Stimulated activated naive B cell treated with anti-CD40 and anti-IgM and Interleukin-4, amounts not matched to agents 10 μg/mL and 1 μg/mL and 100 μg/mL, for 72 hours (primary cell): ENCODE data around the gene PDCD7.
A peak's percentile ranks its signal among the peaks of the same experiment; 100 is the strongest.

ENCODE experiments used
- ATAC-seq, 2 donors: fragments of 150-1000 bp; cut with Tn5 transposase; replicated peaks; 2 replicates each; pipeline ENCODE4 v1.10.0; 2021; ENCODE audit warnings: moderate library complexity in 1 of 2
- DNase-seq: peaks from one replicate; pipeline ENCODE4 v3.0.0; 2021
- H3K27ac Mint-ChIP-seq: one replicate; pipeline ENCODE4 v1.8.0; 2022; ENCODE audit warnings: mild to moderate bottlenecking, mixed read lengths
- H3K27me3 Mint-ChIP-seq, 2 donors: one replicate each; pipeline ENCODE4 v1.8.0; 2022; ENCODE audit warnings: mixed read lengths in 2 of 2
- H3K36me3 Mint-ChIP-seq, 2 donors: one replicate each; pipeline ENCODE4 v1.8.0; 2022; ENCODE audit warnings: mixed read lengths in 2 of 2, mild to moderate bottlenecking in 1 of 2
- H3K4me1 Mint-ChIP-seq, 2 donors: one replicate each; pipeline ENCODE4 v1.8.0; 2022; ENCODE audit warnings: mixed read lengths in 2 of 2, mild to moderate bottlenecking in 1 of 2
- H3K4me3 Mint-ChIP-seq, 2 donors: one replicate each; pipeline ENCODE4 v1.8.0; 2022; ENCODE audit warnings: mild to moderate bottlenecking in 2 of 2, mixed read lengths in 2 of 2, moderate library complexity in 1 of 2
- H3K9me3 Mint-ChIP-seq, 2 donors: one replicate each; pipeline ENCODE4 v1.8.0; 2022; ENCODE audit warnings: mixed read lengths in 2 of 2, mild to moderate bottlenecking in 1 of 2

The PDCD7 gene

DNA sequence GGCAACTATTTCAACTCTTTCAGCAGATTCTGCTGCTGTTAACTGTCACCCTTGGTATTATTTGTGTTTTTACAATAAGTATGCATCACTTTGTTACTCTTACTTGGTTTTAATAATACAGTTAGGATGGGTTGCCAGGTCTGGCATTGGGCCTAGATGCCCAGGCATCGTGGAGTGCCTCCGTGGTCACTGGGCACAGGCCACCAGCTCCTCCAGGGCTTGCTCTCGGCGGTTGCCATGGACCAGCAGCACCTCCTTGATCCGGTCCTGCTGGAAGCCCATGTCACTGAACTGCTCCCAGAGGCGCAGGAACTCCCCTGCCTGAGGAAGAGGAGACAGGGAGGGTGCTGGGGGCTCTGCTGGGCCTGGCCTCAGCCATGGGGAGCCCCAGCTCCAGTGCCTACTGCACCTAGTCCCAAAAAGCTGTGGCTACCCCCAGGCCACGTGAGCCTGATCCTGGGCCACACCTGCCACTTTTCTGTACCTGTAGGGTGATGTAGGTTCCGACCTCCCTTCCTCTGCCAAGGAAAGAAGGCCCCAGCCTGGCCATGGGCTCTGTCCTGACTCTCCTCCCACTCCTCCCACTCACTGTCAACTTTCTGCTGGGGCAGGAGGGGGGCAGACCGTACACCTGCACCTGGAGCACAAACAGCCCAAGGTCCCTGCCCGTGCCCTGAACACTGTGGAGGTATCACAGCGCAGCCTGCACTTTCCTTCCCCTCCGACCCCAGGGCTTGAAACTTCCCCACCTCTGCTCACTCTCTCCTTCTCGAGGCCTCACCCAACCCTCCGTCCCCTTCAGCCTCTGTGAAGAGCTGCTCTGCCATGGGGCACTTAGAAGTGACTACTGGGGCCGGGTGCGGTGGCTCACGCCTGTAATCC is 40.5 kb downstream of the PDCD7 start:
- Mint-ChIP-seq H3K27ac (no peak overlapping the region), H3K36me3 (peaks cover 12 to 39% of the 10 kb centered on the region in 2 donors), H3K27me3 (no peaks in the 10 kb centered on the region), H3K9me3 (no peaks in the 10 kb centered on the region), H3K4me3 (no peak overlapping the region), H3K4me1 (no peaks in the 10 kb centered on the region)
- DNase-seq (no peak), ATAC-seq (no peak)

DNA sequence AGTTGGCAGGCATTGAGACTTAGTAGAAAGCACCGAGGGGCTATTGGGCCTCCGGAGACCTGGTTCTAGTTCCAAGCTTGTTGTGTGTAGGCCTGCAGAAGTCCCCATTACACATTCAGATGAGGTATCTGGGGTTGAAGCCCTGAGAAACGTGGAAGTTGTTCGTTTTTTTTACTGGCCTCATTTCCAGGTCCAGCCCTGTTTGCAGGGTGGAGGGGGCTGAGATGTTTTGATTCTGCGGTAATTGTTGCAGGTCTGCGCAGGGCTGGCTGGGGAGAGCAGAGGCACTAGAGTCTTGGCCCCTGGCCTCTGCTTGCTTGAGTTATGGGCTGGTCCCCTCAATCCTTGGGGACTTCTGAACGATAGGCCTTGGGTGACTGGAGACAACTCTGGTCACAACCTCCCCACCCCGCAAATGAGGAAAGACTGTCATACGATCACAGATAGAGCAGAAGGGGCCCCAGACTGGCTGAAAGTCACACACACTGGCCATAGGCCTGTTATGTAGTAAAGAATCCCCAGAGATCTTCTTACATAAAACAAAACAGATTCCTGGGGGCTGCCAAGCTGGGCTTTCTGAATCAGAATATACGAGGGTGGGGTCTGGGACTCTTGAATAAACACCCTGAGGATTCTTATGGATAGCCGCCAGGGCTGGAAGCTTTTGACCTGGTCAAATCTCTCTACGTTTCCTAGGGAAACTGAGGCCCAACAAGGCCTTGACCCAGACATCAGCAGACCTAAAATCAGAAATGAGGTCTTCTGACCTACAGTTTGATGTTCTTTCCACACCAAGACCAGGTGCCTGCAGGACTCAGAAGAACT is 41.5 kb downstream of the PDCD7 start:
- DNase-seq (no peak), ATAC-seq (no peak)
- peaks cover 10 to 29% of the 10 kb centered on the region in 2 donors for H3K36me3 Mint-ChIP-seq
- no peak overlapping the region for H3K27ac Mint-ChIP-seq
- no peaks in the 10 kb centered on the region for H3K27me3 Mint-ChIP-seq
- H3K4me3 Mint-ChIP-seq: no peak overlapping the region
- H3K4me1 Mint-ChIP-seq: no peaks in the 10 kb centered on the region
- H3K9me3 Mint-ChIP-seq: no peaks in the 10 kb centered on the region

DNA sequence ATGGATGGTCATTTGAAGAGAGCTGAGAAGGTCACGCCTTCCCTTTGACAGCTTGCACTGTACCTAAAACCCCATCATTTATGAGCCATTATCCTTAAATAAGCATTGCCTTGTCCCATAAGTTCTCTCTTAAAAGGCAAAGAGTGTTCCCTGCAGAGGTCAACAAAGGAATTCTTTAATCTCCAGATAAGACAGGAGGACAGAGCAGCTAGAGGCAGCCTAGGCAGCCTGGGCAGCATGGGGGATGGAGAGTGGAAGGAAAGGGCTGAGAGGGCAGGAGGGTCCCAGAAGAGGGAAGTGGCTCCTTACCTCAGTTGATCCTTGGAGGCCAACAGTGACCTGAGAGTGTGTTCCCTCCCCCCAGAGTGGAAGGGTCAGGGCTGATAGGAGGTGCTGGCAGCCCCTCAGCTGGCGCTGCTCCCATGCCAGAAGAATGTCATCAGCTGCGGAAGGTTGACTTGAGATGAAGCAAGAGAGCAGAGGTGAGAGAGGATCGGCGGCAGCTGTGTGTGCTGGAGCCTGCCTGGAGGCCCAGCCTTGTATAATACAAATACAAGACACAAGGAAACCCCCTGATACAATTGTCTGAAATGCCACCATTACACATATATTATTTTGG is 44.3 kb downstream of the PDCD7 start:
- Mint-ChIP-seq H3K27ac (no peak overlapping the region), H3K4me3 (no peak overlapping the region), H3K27me3 (peaks cover 8 to 9% of the 10 kb centered on the region in 2 donors), H3K4me1 (peaks cover 0 to 2% of the 10 kb centered on the region in 2 donors), H3K36me3 (peaks cover 5 to 13% of the 10 kb centered on the region in 2 donors), H3K9me3 (no peaks in the 10 kb centered on the region)
- no peak for ATAC-seq
- DNase-seq: no peak

DNA sequence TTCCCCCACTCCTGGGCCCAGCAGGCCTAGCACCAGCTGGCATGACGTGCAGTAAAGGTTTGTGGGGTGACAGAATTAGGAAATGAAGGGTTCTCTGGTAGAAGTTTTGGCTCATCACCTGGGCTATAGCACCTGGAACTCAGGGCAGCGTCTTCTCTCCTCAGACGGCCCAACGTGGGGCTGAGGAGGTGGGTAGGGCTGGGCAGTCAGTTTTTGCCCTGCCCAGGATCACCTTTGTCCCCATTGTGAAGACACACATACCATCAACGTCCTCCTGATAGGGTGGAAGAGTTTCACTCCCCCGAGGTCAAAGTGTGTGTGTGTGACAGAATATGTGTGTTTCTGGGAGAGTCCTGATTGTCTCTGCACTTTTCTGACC is 45.0 kb downstream of the PDCD7 start:
- Mint-ChIP-seq H3K4me3 (no peak overlapping the region), H3K27me3 (peaks cover 15 to 16% of the 10 kb centered on the region in 2 donors), H3K9me3 (no peaks in the 10 kb centered on the region), H3K36me3 (peaks cover 5 to 9% of the 10 kb centered on the region in 2 donors), H3K4me1 (peaks cover 0 to 2% of the 10 kb centered on the region in 2 donors), H3K27ac (no peak overlapping the region)
- ATAC-seq (no peak), DNase-seq (no peak)

DNA sequence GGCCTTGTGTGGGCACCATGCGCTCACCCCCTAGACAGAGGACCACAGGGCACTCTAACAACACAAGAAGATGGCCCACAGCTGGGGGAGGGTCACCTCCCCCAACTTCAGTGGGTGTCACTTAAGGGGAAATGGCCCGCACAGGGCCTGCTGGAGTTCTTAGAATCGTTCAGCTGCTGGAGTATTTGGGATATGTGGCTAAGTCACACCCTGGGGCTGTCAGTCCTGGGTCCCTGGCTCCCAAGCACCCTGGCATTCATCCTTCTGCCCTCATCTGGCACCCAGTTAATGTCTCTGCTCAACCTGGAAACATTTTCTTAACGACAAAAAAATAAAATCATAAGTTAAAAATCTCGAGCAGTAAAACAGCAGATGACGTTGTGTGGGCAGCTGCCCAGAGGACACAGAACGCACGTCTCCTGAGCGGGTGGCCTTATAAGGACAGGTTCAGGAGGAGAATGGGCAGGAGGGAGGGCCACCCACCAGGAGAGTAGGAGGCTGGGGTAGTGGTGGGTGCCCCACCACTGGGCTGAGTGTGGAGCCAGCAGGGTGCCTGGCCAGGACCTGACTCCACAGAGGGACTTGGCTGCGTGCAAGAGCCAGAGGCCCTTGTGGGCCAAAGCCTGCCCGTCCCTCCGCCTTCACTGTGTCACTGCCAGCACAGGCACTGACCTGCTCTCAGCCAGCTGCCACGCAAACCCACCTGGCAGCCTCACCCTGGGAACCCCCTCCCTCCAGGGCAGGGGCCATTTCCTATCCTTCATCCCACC is 45.5 kb downstream of the PDCD7 start:
- Mint-ChIP-seq H3K36me3 (peaks cover 3 to 6% of the 10 kb centered on the region in 2 donors), H3K4me3 (no peak overlapping the region), H3K27ac (no peak overlapping the region), H3K27me3 (peaks cover 18 to 20% of the 10 kb centered on the region in 2 donors), H3K4me1 (peaks cover 0 to 2% of the 10 kb centered on the region in 2 donors), H3K9me3 (no peaks in the 10 kb centered on the region)
- ATAC-seq (no peak), DNase-seq (no peak)

DNA sequence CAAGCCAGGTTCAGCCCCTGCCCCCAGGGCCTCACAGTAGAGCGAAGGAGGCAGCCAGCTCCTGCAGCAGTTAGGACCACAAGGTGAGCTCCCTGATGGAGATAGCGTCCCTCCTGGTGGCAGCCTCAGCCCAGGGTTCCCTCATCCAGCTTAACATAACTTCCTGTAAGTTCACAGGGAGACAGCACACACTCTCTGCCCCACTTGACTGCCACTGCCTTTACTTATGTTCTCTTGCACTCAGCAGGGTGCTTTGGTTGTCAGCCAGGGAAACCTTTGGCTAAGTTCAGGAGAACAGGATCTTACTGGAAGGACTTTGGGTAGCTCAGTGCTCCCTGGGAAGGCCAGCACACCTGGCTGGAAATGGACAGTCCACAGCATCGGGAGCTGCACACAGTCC is 46.2 kb downstream of the PDCD7 start:
- peaks cover 24 to 26% of the 10 kb centered on the region in 2 donors for H3K27me3 Mint-ChIP-seq
- peaks cover 3 to 6% of the 10 kb centered on the region in 2 donors for H3K36me3 Mint-ChIP-seq
- no peak overlapping the region for H3K4me3 Mint-ChIP-seq
- no peak overlapping the region for H3K27ac Mint-ChIP-seq
- DNase-seq (no peak), ATAC-seq (no peak)
- H3K4me1 Mint-ChIP-seq: peaks cover 0 to 3% of the 10 kb centered on the region in 2 donors
- H3K9me3 Mint-ChIP-seq: no peaks in the 10 kb centered on the region

DNA sequence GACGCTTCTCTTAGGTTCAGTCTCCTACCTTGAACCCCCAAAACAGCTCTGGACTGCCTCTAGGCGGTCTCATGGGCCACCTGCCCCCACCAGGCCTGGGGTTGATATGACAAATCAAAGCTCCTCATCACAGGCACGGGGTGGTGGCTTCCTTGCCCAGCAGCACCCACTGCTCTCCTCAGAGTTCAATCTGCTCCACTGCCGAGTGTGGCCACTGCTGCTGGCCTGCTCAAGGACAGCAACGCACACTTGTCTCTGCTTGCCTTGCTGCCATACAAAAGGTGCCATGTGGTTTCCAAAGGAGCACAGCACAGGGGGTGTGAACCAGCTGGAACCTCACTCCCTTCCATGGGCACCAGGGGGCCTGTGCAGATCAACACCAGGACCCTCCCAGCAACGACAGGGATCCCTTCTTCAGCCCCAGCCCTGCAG is 46.9 kb downstream of the PDCD7 start:
- DNase-seq (no peak), ATAC-seq (peak; percentile 23 to 33)
- Mint-ChIP-seq H3K4me3 (no peak overlapping the region), H3K27ac (no peak overlapping the region), H3K36me3 (peaks cover 3 to 6% of the 10 kb centered on the region in 2 donors), H3K27me3 (peaks cover 28 to 30% of the 10 kb centered on the region in 2 donors), H3K4me1 (peaks cover 0 to 3% of the 10 kb centered on the region in 2 donors), H3K9me3 (no peaks in the 10 kb centered on the region)

DNA sequence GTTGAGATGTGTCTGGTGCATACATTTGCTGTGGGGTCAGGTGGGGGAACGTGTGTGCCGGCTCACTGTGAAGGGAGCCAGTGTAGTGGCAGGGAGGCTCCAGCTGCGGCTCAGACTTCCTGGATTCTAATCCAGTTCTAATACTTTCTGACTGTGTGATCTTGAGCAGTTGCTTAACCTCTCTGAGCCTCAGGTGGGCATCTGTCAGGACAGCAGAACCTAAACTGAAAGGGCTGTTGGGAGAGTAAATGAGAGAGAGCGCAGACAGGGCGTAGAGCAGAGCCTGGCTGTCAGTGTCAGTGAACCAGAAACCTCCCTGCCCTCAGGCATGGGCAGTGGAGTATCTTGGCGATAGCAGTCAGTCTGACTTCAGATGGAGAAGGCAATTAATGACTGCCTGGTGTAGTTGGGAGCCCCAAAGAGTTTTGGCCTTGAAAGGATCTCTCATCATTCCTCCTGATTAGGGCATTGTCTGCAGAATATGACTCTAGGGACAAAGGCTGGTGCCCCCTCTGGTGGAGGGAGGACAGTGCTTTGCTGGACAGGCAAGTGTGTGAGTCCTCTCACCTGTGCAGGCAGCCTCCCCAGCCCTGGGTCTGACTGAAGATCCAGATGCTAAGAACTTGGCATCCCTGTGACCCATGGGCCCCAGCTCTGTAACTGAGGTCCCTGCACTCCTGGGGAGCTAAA is 47.5 kb downstream of the PDCD7 start:
- ATAC-seq: peak; percentile 27 to 39
- peaks cover 28 to 33% of the 10 kb centered on the region in 2 donors for H3K27me3 Mint-ChIP-seq
- DNase-seq: no peak
- no peaks in the 10 kb centered on the region for H3K9me3 Mint-ChIP-seq
- no peak overlapping the region for H3K27ac Mint-ChIP-seq
- H3K36me3 Mint-ChIP-seq: peaks cover under 1 to 3% of the 10 kb centered on the region in 2 donors
- peaks cover 0 to 3% of the 10 kb centered on the region in 2 donors for H3K4me1 Mint-ChIP-seq
- no peak overlapping the region for H3K4me3 Mint-ChIP-seq

DNA sequence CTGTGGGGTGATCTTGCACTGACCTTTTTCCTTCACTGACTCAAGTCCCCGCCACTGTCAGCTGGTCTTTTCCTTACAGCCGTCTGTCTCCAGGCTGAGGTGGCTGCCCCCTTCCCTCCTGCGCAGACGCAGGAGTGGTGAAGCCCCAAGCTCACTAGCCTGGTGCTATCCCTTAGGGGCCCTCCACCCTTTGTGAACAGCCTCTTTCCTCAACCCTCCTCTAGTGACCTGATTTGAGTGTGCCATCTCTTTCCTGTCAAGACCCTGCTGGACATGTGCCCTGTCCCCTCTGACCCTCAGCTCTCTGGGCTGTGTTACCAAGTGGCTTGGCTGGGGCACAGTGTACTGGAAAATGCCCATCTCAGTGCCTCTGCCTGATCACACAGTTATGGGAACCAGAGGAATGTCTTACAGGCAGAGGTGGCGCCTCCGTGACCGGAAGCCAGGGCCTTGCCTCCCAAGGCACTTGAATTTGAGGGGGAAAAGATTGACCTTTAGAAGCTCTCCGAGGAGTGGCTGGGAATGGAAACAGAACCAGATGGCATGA is 48.3 kb downstream of the PDCD7 start:
- Mint-ChIP-seq H3K27me3 (peaks cover 28 to 33% of the 10 kb centered on the region in 2 donors), H3K36me3 (peaks cover 0 to 3% of the 10 kb centered on the region in 2 donors), H3K27ac (no peak overlapping the region), H3K4me1 (peaks cover 0 to 3% of the 10 kb centered on the region in 2 donors), H3K4me3 (no peak overlapping the region), H3K9me3 (no peaks in the 10 kb centered on the region)
- DNase-seq (no peak), ATAC-seq (no peak)

DNA sequence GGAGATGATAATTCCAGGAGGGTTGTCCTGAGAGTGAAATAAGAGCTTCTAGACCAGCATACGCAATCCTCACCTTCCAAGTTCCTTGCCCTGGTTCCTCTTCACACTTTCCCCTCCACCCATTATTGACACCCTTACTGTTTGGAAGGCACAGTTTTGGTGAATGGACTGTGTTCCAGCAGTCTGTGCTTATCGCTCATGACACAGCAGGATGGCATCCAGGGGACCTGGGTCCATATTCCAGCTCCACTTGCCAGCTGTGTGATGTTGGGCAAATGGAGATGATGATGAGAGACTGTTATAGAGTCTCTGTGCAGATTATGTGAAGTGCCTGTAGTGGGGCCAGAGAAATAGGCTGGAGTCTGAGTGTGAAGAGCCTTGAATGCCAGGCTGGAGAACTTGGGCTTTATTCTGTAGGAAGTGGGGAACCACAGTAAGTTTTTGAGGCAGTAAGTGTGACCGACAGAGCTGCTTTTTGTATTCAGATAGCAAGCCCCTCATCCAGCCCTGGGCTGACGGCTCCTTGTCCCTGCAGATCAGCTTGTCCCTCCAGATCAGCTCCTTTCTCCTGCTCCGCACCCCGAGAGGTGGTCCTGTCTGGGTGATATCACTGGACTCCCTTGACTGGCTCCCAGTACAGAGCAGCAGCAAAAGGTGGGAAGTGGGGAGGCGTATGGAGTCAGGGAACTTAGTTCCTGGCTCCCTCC is 49.0 kb downstream of the PDCD7 start:
- peaks cover 30 to 33% of the 10 kb centered on the region in 2 donors for H3K27me3 Mint-ChIP-seq
- no peak overlapping the region for H3K27ac Mint-ChIP-seq
- H3K9me3 Mint-ChIP-seq: no peaks in the 10 kb centered on the region
- H3K4me3 Mint-ChIP-seq: no peak overlapping the region
- DNase-seq (no peak), ATAC-seq (no peak)
- peaks cover 0 to 3% of the 10 kb centered on the region in 2 donors for H3K36me3 Mint-ChIP-seq
- H3K4me1 Mint-ChIP-seq: peaks cover 0 to 3% of the 10 kb centered on the region in 2 donors

DNA sequence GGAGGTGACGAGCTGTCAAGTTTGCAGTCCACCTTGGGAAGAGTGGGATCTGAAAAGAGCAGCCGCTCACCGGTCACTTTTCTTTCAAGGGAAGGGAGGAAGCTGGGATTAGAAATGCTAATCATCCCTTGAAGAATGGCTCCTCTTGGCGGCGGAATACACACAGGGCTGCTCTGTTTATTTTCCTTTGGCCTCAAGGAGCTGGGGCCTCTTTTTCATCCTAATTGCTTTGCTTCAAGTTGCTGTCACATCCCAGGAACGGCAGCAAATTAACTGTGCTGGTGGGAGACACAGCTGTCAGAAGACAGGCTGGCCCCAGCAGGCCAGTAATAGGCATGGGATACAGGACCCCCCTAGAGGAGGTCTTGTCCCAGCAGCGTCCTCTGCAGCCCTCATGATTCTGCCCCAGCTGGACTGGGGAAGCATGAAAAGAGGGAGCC is 50.3 kb downstream of the PDCD7 start:
- peaks cover 43% of the 10 kb centered on the region in 2 donors for H3K27me3 Mint-ChIP-seq
- ATAC-seq: no peak
- no peaks in the 10 kb centered on the region for H3K36me3 Mint-ChIP-seq
- no peak for DNase-seq
- H3K4me3 Mint-ChIP-seq: no peak overlapping the region
- no peak overlapping the region for H3K27ac Mint-ChIP-seq
- H3K9me3 Mint-ChIP-seq: no peaks in the 10 kb centered on the region
- peaks cover 2 to 3% of the 10 kb centered on the region in 2 donors for H3K4me1 Mint-ChIP-seq

DNA sequence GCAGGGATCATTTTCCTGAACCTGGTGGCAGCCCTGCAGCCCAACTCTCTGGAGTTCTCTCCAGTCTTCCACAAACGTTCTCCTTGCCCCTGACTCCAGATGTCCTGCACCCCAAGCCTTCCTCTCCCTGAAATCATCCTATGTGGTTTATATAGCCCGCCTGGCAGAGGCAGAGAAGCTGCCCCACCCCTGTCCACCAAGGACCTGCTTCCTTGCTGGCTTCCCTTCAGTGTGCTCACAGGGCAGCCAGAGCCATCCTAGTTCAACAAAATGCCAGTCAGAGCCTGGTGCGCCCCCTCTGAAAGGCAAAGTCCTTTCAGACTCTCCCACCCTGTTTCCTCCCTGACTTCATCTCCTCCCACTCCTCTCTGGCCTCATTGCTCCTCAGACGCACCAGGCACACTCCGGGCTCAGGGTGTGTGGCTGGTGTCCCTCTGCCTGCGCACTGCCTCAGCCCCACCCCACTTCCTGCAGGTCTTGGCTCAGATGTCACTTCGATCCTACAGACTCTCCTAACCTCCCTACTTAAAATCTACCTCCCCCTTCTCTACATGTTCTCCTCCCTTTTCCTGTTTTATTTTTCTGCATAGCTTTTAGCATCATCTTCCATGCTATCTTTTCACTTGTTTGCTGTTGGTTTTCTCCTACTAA is 51.2 kb downstream of the PDCD7 start:
- peaks cover 51 to 52% of the 10 kb centered on the region in 2 donors for H3K27me3 Mint-ChIP-seq
- DNase-seq (no peak), ATAC-seq (no peak)
- peaks cover 10% of the 10 kb centered on the region in 2 donors for H3K4me1 Mint-ChIP-seq
- peaks cover 0 to 3% of the 10 kb centered on the region in 2 donors for H3K9me3 Mint-ChIP-seq
- no peak overlapping the region for H3K4me3 Mint-ChIP-seq
- H3K27ac Mint-ChIP-seq: no peak overlapping the region
- H3K36me3 Mint-ChIP-seq: peaks cover 1 to 4% of the 10 kb centered on the region in 2 donors
